ENCODE measurements around the gene SERPINF2. TPM values are rescaled to one million over a fixed set of nuclear protein-coding genes. Genes with fewer than 3 reads are reported as not detected.
A peak's percentile ranks its signal among the peaks of the same experiment; 100 is the strongest.

The SERPINF2 gene
- total RNA-seq, 3 donors from 2014 or later = 18.4 to 30.1 (median 21.3) TPM

GRCh38 chr17:1732241-1732832 is 10.3 kb upstream of the SERPINF2 start:
- TF ChIP-seq POLR2A (IDR thresholded peaks at IDR 0.05) (no peak), POLR2AphosphoS5 (IDR thresholded peaks at IDR 0.05) (no peak), CTCF (IDR thresholded peaks at IDR 0.05) (no peak)
- Histone ChIP-seq H3K27me3 (no peaks in the 10 kb centered on the region), H3K27ac (peak overlapping the region in 1 of 2 donors; percentile 52), H3K4me1 (peaks cover 0 to 7% of the 10 kb centered on the region in 2 donors), H3K9me3 (no peaks in the 10 kb centered on the region), H3K36me3 (no peaks in the 10 kb centered on the region), H3K4me3 (no peak overlapping the region)
- intact Hi-C loops (cut with DNase I; ENCODE audit: low total_unique reads) = no loop called here
- no peak for DNase-seq (ENCODE audit: low spot score in 2 of 2)

GRCh38 chr17:1732833-1733321 is 9.8 kb upstream of the SERPINF2 start:
- intact Hi-C loops (cut with DNase I; ENCODE audit: low total_unique reads) = no loop called here
- Histone ChIP-seq H3K27ac (peak overlapping the region in 1 of 2 donors; percentile 52), H3K4me1 (peaks cover 0 to 7% of the 10 kb centered on the region in 2 donors), H3K4me3 (no peak overlapping the region), H3K36me3 (no peaks in the 10 kb centered on the region), H3K9me3 (no peaks in the 10 kb centered on the region), H3K27me3 (no peaks in the 10 kb centered on the region)
- no peak for TF ChIP-seq CTCF (IDR thresholded peaks at IDR 0.05)
- TF ChIP-seq POLR2A (IDR thresholded peaks at IDR 0.05) = no peak
- TF ChIP-seq POLR2AphosphoS5 (IDR thresholded peaks at IDR 0.05) = no peak
- DNase-seq (ENCODE audit: low spot score in 2 of 2) = no peak

GRCh38 chr17:1733759-1734158 is 8.9 kb upstream of the SERPINF2 start:
- no peak overlapping the region for H3K4me3 ChIP-seq
- TF ChIP-seq POLR2AphosphoS5 (IDR thresholded peaks at IDR 0.05) = no peak
- TF ChIP-seq CTCF (IDR thresholded peaks at IDR 0.05) = no peak
- no peak for TF ChIP-seq POLR2A (IDR thresholded peaks at IDR 0.05)
- H3K4me1 ChIP-seq = peaks cover 0 to 7% of the 10 kb centered on the region in 2 donors
- intact Hi-C loops (cut with DNase I; ENCODE audit: low total_unique reads) = no loop called here
- no peak for DNase-seq (ENCODE audit: low spot score in 2 of 2)
- H3K36me3 ChIP-seq = no peaks in the 10 kb centered on the region
- H3K9me3 ChIP-seq = no peaks in the 10 kb centered on the region
- H3K27me3 ChIP-seq = no peaks in the 10 kb centered on the region
- no peak overlapping the region for H3K27ac ChIP-seq

- Histone ChIP-seq H3K4me1 (peaks cover 0 to 7% of the 10 kb centered on the region in 2 donors), H3K4me3 (no peak overlapping the region), H3K36me3 (no peaks in the 10 kb centered on the region), H3K27ac (peak overlapping the region in 1 of 2 donors; percentile 80), H3K9me3 (no peaks in the 10 kb centered on the region), H3K27me3 (no peaks in the 10 kb centered on the region)
- TF ChIP-seq POLR2AphosphoS5 (IDR thresholded peaks at IDR 0.05) (no peak), CTCF (IDR thresholded peaks at IDR 0.05) (no peak), POLR2A (IDR thresholded peaks at IDR 0.05) (no peak)
- no peak for DNase-seq (ENCODE audit: low spot score in 2 of 2)
- intact Hi-C loops (cut with DNase I; ENCODE audit: low total_unique reads) = no loop called here
Observed at GRCh38 chr17:1735418-1735817, 7.3 kb upstream of the SERPINF2 start.

GRCh38 chr17:1735834-1736347 is 6.8 kb upstream of the SERPINF2 start:
- DNase-seq (ENCODE audit: low spot score in 2 of 2) = no peak
- H3K27ac ChIP-seq = peak overlapping the region; percentile 29 to 80
- H3K27me3 ChIP-seq = no peaks in the 10 kb centered on the region
- intact Hi-C loops (cut with DNase I; ENCODE audit: low total_unique reads) = no loop called here
- H3K4me3 ChIP-seq = no peak overlapping the region
- peaks cover 0 to 7% of the 10 kb centered on the region in 2 donors for H3K4me1 ChIP-seq
- H3K9me3 ChIP-seq = no peaks in the 10 kb centered on the region
- TF ChIP-seq CTCF (IDR thresholded peaks at IDR 0.05) (no peak), POLR2A (IDR thresholded peaks at IDR 0.05) (no peak), POLR2AphosphoS5 (IDR thresholded peaks at IDR 0.05) (no peak)
- no peaks in the 10 kb centered on the region for H3K36me3 ChIP-seq

Measured in breast epithelium (tissue), 4 donors.